ENCODE results near the gene HUNK.

- no peak for TF ChIP-seq CTCF (IDR thresholded peaks at IDR 0.05)
- no peak for TF ChIP-seq EP300 (IDR thresholded peaks at IDR 0.05)
- TF ChIP-seq POLR2AphosphoS5 (IDR thresholded peaks at IDR 0.05) = no peak
- no peak for TF ChIP-seq POLR2A (IDR thresholded peaks at IDR 0.05; ENCODE audit: low read depth)
Observed at GRCh38 chr21:31972622-31973021, 99.8 kb downstream of the HUNK start.
